Measurements from ENCODE around the gene SRGAP2C.

SRGAP2C gene

GRCh38 chr1:121440993-121441392 is 256.2 kb downstream of the SRGAP2C start:
- DNase-seq = no peak

Measured in hippocampal formation (tissue), 2 donors.